ENCODE measurements around the gene CIBAR2. TPM values are rescaled to one million over a fixed set of nuclear protein-coding genes. Genes with fewer than 3 reads are reported as not detected.

The CIBAR2 gene
- total RNA-seq, 2 experiments from 2014 or later, result 0.50 TPM; not detected in 1

DNA sequence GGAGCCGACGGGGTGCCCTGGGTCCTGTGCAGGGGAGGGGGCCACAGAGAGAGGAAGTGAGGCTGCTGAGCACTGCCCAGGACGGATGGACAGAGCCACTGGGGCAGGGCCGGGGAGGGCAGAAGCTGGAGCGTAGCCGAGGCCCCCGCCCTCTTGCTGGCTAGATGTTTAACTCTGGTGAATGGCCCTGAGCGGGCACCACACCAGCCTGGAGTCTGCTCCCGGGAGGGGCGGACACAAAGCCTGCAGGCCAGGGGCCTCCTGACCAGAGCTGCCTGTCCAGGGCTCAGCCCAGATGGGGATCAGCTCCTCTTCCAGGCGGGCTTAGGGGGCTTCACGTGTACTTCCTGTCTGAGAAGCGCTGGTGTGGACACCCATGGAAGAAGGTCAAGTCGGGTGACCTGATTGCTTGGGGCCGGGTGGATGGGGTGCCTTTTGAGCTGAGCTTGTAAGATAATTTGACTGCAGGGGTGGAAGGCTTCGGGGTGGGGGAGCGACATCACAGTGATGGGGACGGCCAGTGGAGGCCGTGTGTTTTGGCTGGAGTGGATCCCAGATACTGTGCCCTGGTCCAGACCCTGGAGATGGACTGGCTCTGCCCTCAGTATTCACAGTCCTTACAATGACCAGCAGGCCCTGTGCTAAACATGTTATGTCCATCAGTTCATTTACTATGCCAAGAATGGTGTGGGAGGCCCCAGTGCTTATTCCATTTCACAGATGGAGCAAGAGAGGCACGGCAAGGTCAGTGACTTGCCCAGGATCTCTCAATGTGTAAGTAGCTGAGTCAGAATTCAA, 33.7 kb upstream of the CIBAR2 start:
- intact Hi-C loops (cut with micrococcal nuclease; ENCODE audit: unreplicated experiment), result no loop called here
- Histone ChIP-seq H3K9me3 (ENCODE audit: low read length) (no peaks in the 10 kb centered on the region), H3K4me2 (ENCODE audit: low read length) (no peak overlapping the region), H4K20me1 (ENCODE audit: insufficient read depth, low read length) (no peaks in the 10 kb centered on the region), H3K4me3 (ENCODE audit: low read depth, low read length, poor library complexity, severe bottlenecking) (no peak overlapping the region), H3K27ac (ENCODE audit: low read depth, low read length, poor library complexity, severe bottlenecking) (no peak overlapping the region), H2AFZ (ENCODE audit: low read length) (no peak overlapping the region), H3K9me2 (ENCODE audit: insufficient read depth, low read length) (no peaks in the 10 kb centered on the region), H3K79me2 (ENCODE audit: insufficient read depth, low read depth, low read length) (no peaks in the 10 kb centered on the region), H3K4me1 (ENCODE audit: insufficient read depth, low read length, poor library complexity, severe bottlenecking) (no peaks in the 10 kb centered on the region), H3K36me3 (ENCODE audit: insufficient read depth, low read length) (no peaks in the 10 kb centered on the region)
- ChIA-PET CTCF (ENCODE audit: unreplicated experiment) (interaction anchor here (0.6 to 1.3 kb wide), 2 partner anchors 9 to 110 kb away, joined by 3 to 6 read pairs; no protein-coding TSS in a partner anchor), POLR2A (no interaction called here)
- DNase-seq (ENCODE audit: low spot score), result no peak
- TF ChIP-seq CTCF (conservative IDR thresholded peaks at IDR 0.05; ENCODE audit: low read length) (no peak), EZH2phosphoT487 (IDR thresholded peaks at IDR 0.05; ENCODE audit: borderline replicate concordance, low read depth, low read length) (no peak)
- BruUV-seq (replicated peaks), result no TSS peak

DNA sequence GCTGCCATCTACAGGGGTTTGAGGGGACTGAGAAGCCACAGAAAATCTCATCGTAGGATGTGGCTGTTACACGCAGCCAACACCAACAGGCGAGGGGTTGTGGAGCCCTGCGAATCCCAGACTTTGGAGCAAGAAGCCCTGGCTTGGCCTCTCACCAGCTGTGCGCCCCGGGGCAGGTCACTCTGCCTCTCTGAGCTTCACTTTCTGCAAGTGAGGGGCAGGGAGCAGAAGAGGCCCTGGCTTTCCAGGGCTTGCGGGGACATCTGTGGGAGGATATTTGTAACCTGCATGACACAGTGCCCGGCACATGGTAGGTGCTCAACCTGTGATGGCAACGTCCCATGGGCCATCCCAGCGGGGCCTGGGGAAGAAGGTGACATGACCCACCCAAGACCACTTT, 32.9 kb upstream of the CIBAR2 start:
- H3K4me1 ChIP-seq (ENCODE audit: insufficient read depth, low read length, poor library complexity, severe bottlenecking), result no peaks in the 10 kb centered on the region
- no peaks in the 10 kb centered on the region for H3K79me2 ChIP-seq (ENCODE audit: insufficient read depth, low read depth, low read length)
- H2AFZ ChIP-seq (ENCODE audit: low read length), result no peak overlapping the region
- no peak overlapping the region for H3K4me3 ChIP-seq (ENCODE audit: low read depth, low read length, poor library complexity, severe bottlenecking)
- H4K20me1 ChIP-seq (ENCODE audit: insufficient read depth, low read length), result no peaks in the 10 kb centered on the region
- no peaks in the 10 kb centered on the region for H3K36me3 ChIP-seq (ENCODE audit: insufficient read depth, low read length)
- ChIA-PET CTCF (ENCODE audit: unreplicated experiment) (interaction anchor here (1.3 kb wide), 1 partner anchor 9 kb away, joined by 3 read pairs; no protein-coding TSS in a partner anchor), POLR2A (no interaction called here)
- no peak overlapping the region for H3K27ac ChIP-seq (ENCODE audit: low read depth, low read length, poor library complexity, severe bottlenecking)
- intact Hi-C loops (cut with micrococcal nuclease; ENCODE audit: unreplicated experiment), result no loop called here
- no peak for DNase-seq (ENCODE audit: low spot score)
- H3K9me2 ChIP-seq (ENCODE audit: insufficient read depth, low read length), result no peaks in the 10 kb centered on the region
- TF ChIP-seq CTCF (conservative IDR thresholded peaks at IDR 0.05; ENCODE audit: low read length) (no peak), EZH2phosphoT487 (IDR thresholded peaks at IDR 0.05; ENCODE audit: borderline replicate concordance, low read depth, low read length) (no peak)
- no peak overlapping the region for H3K4me2 ChIP-seq (ENCODE audit: low read length)
- BruUV-seq (replicated peaks), result no TSS peak
- H3K9me3 ChIP-seq (ENCODE audit: low read length), result no peaks in the 10 kb centered on the region

Data from OCI-LY7 (cell line).